ENCODE measurements around the gene BRPF1. TPM values are rescaled to one million over a fixed set of nuclear protein-coding genes. Genes with fewer than 3 reads are reported as not detected.

Gene BRPF1
- total and polyA plus RNA-seq, 2 experiments from 2014 or later: 11.1 to 17.3 TPM

GRCh38 chr3:9786209-9786739, 54.7 kb downstream of the BRPF1 start:
- H3K4me1 ChIP-seq (ENCODE audit: low read depth): no peaks in the 10 kb centered on the region
- peaks cover 28% of the 10 kb centered on the region for H3K36me3 ChIP-seq
- H3K27ac ChIP-seq: no peak overlapping the region
- no peaks in the 10 kb centered on the region for H3K27me3 ChIP-seq
- no peak overlapping the region for H3K4me3 ChIP-seq
- DNase-seq (ENCODE audit: low read depth in 1 of 2, low spot score in 1 of 2): no peak
- H3K9me3 ChIP-seq (ENCODE audit: low read depth): no peaks in the 10 kb centered on the region
- TF ChIP-seq, protein P1, sequence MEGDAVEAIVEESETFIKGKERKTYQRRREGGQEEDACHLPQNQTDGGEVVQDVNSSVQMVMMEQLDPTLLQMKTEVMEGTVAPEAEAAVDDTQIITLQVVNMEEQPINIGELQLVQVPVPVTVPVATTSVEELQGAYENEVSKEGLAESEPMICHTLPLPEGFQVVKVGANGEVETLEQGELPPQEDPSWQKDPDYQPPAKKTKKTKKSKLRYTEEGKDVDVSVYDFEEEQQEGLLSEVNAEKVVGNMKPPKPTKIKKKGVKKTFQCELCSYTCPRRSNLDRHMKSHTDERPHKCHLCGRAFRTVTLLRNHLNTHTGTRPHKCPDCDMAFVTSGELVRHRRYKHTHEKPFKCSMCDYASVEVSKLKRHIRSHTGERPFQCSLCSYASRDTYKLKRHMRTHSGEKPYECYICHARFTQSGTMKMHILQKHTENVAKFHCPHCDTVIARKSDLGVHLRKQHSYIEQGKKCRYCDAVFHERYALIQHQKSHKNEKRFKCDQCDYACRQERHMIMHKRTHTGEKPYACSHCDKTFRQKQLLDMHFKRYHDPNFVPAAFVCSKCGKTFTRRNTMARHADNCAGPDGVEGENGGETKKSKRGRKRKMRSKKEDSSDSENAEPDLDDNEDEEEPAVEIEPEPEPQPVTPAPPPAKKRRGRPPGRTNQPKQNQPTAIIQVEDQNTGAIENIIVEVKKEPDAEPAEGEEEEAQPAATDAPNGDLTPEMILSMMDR (IDR thresholded peaks at IDR 0.05; ENCODE audit: low read depth, low read length): no peak

- Histone ChIP-seq H3K9me3 (ENCODE audit: low read depth) (no peaks in the 10 kb centered on the region), H3K36me3 (peaks cover 26% of the 10 kb centered on the region), H3K4me3 (no peak overlapping the region), H3K27me3 (no peaks in the 10 kb centered on the region), H3K4me1 (ENCODE audit: low read depth) (peaks cover 5% of the 10 kb centered on the region), H3K27ac (peak overlapping the region; percentile 6)
- TF ChIP-seq, protein P1 (IDR thresholded peaks at IDR 0.05; ENCODE audit: low read depth, low read length): peak; percentile 47
- no peak for DNase-seq (ENCODE audit: low read depth in 1 of 2, low spot score in 1 of 2)
These were observed 55.5 kb downstream of the BRPF1 start for GRCh38 chr3:9786825-9787669.

- Histone ChIP-seq H3K27ac (peak overlapping the region; percentile 6), H3K9me3 (ENCODE audit: low read depth) (no peaks in the 10 kb centered on the region), H3K36me3 (peaks cover 19% of the 10 kb centered on the region), H3K4me3 (no peak overlapping the region), H3K4me1 (ENCODE audit: low read depth) (peaks cover 5% of the 10 kb centered on the region), H3K27me3 (no peaks in the 10 kb centered on the region)
- TF ChIP-seq, protein P1 (IDR thresholded peaks at IDR 0.05; ENCODE audit: low read depth, low read length): no peak
- no peak for DNase-seq (ENCODE audit: low read depth in 1 of 2, low spot score in 1 of 2)
These were observed 56.2 kb downstream of the BRPF1 start for GRCh38 chr3:9787714-9788113.

- Histone ChIP-seq H3K4me3 (no peak overlapping the region), H3K27ac (peak overlapping the region; percentile 100), H3K27me3 (no peaks in the 10 kb centered on the region), H3K4me1 (ENCODE audit: low read depth) (peaks cover 13% of the 10 kb centered on the region), H3K9me3 (ENCODE audit: low read depth) (no peaks in the 10 kb centered on the region), H3K36me3 (peaks cover 3% of the 10 kb centered on the region)
- no peak for DNase-seq (ENCODE audit: low read depth in 1 of 2, low spot score in 1 of 2)
- TF ChIP-seq, protein P1 (IDR thresholded peaks at IDR 0.05; ENCODE audit: low read depth, low read length): no peak
These were observed 59.6 kb downstream of the BRPF1 start for GRCh38 chr3:9791127-9791526.

DNA sequence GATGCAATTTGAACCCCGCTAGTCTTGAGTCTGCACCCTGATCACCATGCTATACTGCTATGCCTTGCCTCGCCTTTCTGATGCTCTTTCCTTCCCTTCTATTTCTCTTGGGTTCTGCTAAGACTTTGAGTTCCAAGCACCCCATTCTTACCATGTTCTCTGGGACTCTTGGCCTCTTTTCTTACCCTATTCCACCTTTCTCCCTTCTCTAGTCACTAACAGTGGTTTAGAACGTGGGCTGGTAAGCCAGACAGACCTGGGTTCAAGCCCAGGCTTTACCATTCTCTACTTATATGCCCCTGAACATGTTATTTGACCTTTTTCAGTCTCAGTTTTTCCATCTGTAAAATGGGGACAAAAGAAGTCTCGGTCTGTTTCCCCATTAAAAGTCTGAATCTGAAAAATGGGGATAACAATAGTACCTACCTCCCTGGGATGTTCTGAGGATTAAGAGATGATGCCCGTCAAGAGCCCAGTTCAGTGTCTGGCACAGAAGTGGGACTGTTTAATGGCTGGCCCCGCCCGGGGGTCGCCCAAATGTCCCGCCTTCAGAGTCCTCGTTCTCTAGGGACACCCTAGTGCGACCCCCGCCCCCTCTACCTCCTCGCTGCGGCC, 60.4 kb downstream of the BRPF1 start:
- Histone ChIP-seq H3K27ac (peak overlapping the region; percentile 100), H3K27me3 (no peaks in the 10 kb centered on the region), H3K9me3 (ENCODE audit: low read depth) (no peaks in the 10 kb centered on the region), H3K4me1 (ENCODE audit: low read depth) (peaks cover 13% of the 10 kb centered on the region), H3K36me3 (no peaks in the 10 kb centered on the region), H3K4me3 (peak overlapping the region; percentile 87)
- TF ChIP-seq, protein P1 (IDR thresholded peaks at IDR 0.05; ENCODE audit: low read depth, low read length): no peak
- DNase-seq (ENCODE audit: low read depth in 1 of 2, low spot score in 1 of 2): no peak
